ENCODE results near the gene CARF. TPM values are rescaled to one million over a fixed set of nuclear protein-coding genes. Genes with fewer than 3 reads are reported as not detected.
"Not testable (repeated sequence)": the region's sequence is repeated elsewhere in the genome, so short reads cannot be mapped to it uniquely, and the experiment has no call there.

CARF gene
- total RNA-seq, 1 donor from 2014 or later = 16.5 TPM

DNA sequence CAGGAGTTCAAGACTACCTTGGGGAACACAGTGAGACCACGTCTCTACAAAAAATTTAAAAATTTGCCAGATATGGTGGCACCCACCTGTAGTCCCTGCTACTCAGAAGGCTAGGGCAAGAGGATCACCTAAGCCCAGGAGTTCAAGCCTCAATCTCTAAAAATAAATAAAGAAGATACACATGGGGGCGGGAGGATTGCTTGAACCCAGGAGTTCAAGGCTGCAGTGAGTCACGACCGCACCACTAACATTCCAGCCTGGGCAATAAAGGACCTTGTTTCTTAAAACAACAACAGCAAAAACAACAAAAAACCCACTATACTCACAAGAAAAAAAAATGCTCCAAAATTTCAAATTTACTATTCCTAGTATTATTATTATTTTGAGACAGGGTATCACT, 30.5 kb upstream of the CARF start:
- DNase-seq (ENCODE audit: extremely low spot score in 2 of 2) = no peak
- intact Hi-C loops (cut with DNase I) = no loop called here
- H3K27me3 ChIP-seq = no peaks in the 10 kb centered on the region
- H3K9me3 ChIP-seq = no peaks in the 10 kb centered on the region
- no peak overlapping the region for H3K27ac ChIP-seq
- no peak overlapping the region for H3K4me3 ChIP-seq
- no peaks in the 10 kb centered on the region for H3K4me1 ChIP-seq
- H3K36me3 ChIP-seq = peaks cover 0 to 22% of the 10 kb centered on the region in 2 donors
- TF ChIP-seq POLR2AphosphoS5 (IDR thresholded peaks at IDR 0.05; ENCODE audit: insufficient read depth in 1 of 2, low read depth in 1 of 2) (no peak), POLR2A (IDR thresholded peaks at IDR 0.05) (no peak)
- TF ChIP-seq, protein P1, sequence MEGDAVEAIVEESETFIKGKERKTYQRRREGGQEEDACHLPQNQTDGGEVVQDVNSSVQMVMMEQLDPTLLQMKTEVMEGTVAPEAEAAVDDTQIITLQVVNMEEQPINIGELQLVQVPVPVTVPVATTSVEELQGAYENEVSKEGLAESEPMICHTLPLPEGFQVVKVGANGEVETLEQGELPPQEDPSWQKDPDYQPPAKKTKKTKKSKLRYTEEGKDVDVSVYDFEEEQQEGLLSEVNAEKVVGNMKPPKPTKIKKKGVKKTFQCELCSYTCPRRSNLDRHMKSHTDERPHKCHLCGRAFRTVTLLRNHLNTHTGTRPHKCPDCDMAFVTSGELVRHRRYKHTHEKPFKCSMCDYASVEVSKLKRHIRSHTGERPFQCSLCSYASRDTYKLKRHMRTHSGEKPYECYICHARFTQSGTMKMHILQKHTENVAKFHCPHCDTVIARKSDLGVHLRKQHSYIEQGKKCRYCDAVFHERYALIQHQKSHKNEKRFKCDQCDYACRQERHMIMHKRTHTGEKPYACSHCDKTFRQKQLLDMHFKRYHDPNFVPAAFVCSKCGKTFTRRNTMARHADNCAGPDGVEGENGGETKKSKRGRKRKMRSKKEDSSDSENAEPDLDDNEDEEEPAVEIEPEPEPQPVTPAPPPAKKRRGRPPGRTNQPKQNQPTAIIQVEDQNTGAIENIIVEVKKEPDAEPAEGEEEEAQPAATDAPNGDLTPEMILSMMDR (IDR thresholded peaks at IDR 0.05) = no peak

DNA sequence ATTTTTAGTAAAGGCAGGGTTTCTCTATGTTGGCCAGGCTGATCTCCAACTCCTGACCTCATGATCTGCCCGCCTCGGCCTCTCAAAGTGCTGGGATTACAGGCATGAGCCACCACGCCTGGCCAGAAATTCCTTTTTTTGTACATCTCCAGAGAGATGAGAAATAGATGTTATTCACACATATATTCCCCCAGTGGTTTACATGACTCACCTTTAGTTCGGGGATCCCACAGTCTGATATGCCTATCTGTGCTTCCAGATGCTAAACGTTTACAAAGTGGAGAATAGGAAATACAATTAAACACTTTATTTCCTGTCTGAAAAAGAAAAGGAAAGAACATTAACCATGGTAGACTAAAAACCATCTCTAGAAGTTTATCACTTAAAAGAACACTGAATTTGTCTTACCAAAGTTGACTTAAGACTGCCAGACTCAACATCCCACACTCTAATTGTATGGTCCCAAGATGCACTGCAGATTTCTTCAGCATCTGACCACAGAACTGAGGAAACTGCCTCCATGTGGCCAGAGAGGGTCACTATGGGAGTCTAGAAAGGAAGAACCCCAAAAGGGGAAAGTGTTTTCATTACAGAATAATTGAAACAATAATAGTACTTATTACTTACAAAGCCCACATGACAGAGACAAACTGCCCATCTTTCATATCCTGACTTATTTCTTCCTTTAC, 27.9 kb upstream of the CARF start:
- no peak for DNase-seq (ENCODE audit: extremely low spot score in 2 of 2)
- Histone ChIP-seq H3K36me3 (peaks cover 0 to 30% of the 10 kb centered on the region in 2 donors), H3K27me3 (no peaks in the 10 kb centered on the region), H3K27ac (no peak overlapping the region), H3K9me3 (no peaks in the 10 kb centered on the region), H3K4me3 (no peak overlapping the region), H3K4me1 (no peaks in the 10 kb centered on the region)
- no peak for TF ChIP-seq POLR2A (IDR thresholded peaks at IDR 0.05)
- intact Hi-C loops (cut with DNase I) = no loop called here

DNA sequence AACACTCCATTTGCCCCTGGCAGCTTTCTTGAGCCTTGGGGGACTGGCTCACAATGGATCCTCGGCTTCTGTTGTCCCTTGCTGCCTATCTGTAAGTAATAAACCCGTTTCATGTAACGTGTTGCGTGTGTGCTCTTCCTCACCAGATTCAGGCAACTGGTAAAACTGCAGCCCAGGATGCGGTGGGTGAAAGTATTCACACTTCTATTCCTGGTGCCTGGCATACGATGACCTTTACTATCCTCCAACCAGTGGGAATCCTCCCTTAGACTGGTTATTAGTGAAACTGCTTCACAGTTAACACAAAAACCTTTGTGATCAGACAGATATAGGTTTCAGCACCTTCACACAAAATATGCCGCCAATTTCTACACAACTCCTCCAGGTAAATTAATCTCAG, 26.9 kb upstream of the CARF start:
- Histone ChIP-seq H3K27me3 (no peaks in the 10 kb centered on the region), H3K9me3 (no peaks in the 10 kb centered on the region), H3K4me1 (no peaks in the 10 kb centered on the region), H3K36me3 (peaks cover 0 to 28% of the 10 kb centered on the region in 2 donors), H3K27ac (no peak overlapping the region), H3K4me3 (no peak overlapping the region)
- intact Hi-C loops (cut with DNase I) = no loop called here
- TF ChIP-seq POLR2A (IDR thresholded peaks at IDR 0.05) = no peak
- TF ChIP-seq, protein P1 (IDR thresholded peaks at IDR 0.05) = no peak
- no peak for TF ChIP-seq POLR2AphosphoS5 (IDR thresholded peaks at IDR 0.05; ENCODE audit: insufficient read depth in 1 of 2, low read depth in 1 of 2)
- DNase-seq (ENCODE audit: extremely low spot score in 2 of 2) = no peak

DNA sequence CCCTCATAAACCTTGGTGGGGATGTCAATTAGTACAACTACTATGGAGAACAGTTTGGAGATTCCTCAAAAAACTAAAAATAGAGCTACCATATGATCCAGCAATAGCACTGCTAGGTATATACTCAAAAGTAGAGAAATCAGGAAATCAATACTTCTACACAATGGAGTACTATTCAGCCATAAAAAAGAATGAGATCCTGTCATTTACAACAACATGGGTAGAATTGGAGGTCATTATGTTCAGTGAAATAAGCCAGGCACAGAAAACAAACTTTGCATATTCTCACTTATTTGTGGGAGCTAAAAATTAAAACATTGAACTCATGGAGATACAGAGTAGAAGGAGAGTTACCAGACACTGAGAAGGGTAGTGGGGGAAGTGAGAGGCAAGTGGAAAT, 6.6 kb upstream of the CARF start:
- DNase-seq (ENCODE audit: extremely low spot score in 2 of 2); H3K27ac ChIP-seq; H3K27me3 ChIP-seq; H3K36me3 ChIP-seq; H3K9me3 ChIP-seq; H3K4me3 ChIP-seq; intact Hi-C loops (cut with DNase I); H3K4me1 ChIP-seq: not testable (repeated sequence)

DNA sequence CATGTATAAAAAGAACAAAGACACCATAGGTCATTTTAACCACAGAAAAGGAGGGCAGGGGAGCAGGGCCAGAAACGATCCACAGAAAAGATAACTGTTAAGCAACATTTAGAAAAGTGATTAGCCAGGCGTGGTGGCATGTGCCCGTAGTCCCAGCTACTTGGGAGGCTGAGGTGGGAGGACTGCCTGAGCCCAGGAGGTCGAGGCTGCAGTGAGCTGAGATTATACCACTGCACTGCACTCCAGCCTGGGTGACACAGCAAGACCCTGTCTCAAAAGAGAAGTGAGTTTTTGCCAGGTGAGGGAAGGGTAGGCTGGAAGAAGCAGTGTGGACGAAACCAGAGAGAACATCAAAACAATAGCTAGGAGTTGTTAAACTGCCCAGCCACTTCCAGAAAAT, 3.9 kb upstream of the CARF start:
- TF ChIP-seq POLR2AphosphoS5 (IDR thresholded peaks at IDR 0.05; ENCODE audit: insufficient read depth in 1 of 2, low read depth in 1 of 2) = no peak
- no peak for TF ChIP-seq POLR2A (IDR thresholded peaks at IDR 0.05)
- TF ChIP-seq, protein P1 (IDR thresholded peaks at IDR 0.05) = no peak
- no peak overlapping the region for H3K4me3 ChIP-seq
- peaks cover 15% of the 10 kb centered on the region for H3K4me1 ChIP-seq
- H3K9me3 ChIP-seq = no peaks in the 10 kb centered on the region
- no peak for DNase-seq (ENCODE audit: extremely low spot score in 2 of 2)
- H3K36me3 ChIP-seq = no peaks in the 10 kb centered on the region
- H3K27me3 ChIP-seq = no peaks in the 10 kb centered on the region
- no peak overlapping the region for H3K27ac ChIP-seq
- intact Hi-C loops (cut with DNase I) = no loop called here

DNA sequence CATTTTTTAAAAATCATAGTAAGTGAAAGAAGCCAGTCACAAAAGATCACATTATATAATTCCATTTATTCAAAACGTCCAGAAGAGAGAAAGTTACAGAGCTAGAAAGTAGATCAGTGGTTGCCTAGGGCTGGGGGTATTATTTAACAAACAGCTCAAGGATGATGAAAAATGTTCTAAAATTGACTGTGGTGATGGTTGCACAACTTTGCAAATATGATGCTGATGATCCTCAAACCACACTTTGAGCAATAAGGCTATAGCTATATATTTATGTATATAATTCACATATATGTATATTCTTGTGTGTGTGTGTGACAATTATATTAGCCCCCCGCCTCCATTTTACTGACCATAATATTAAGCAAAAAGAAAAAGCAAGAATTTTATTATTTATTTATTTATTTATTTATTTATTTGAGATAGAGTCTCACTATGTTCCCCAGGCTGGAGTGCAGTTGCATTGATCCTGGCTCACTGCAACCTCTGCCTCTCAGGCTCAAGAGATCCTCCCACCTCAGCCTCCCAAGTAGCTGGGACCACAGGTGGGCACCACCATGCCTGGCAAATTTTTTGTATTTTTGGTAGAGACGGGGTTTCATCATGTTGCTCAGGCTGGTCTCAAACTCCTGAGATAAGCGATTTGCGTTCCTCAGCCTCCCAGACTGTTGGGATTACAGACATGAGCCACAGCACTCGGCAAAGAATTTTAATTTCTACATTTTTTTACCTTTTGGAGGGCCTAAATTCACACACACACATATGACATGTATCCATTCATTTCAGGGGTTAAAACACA, 2.5 kb upstream of the CARF start:
- Histone ChIP-seq H3K36me3 (no peaks in the 10 kb centered on the region), H3K4me3 (no peak overlapping the region), H3K9me3 (no peaks in the 10 kb centered on the region), H3K27ac (no peak overlapping the region), H3K27me3 (no peaks in the 10 kb centered on the region), H3K4me1 (peaks cover 21% of the 10 kb centered on the region)
- no peak for DNase-seq (ENCODE audit: extremely low spot score in 2 of 2)
- intact Hi-C loops (cut with DNase I) = no loop called here
- TF ChIP-seq POLR2AphosphoS5 (IDR thresholded peaks at IDR 0.05; ENCODE audit: insufficient read depth in 1 of 2, low read depth in 1 of 2) (no peak), POLR2A (IDR thresholded peaks at IDR 0.05) (no peak)
- TF ChIP-seq, protein P1 (IDR thresholded peaks at IDR 0.05) = no peak

DNA sequence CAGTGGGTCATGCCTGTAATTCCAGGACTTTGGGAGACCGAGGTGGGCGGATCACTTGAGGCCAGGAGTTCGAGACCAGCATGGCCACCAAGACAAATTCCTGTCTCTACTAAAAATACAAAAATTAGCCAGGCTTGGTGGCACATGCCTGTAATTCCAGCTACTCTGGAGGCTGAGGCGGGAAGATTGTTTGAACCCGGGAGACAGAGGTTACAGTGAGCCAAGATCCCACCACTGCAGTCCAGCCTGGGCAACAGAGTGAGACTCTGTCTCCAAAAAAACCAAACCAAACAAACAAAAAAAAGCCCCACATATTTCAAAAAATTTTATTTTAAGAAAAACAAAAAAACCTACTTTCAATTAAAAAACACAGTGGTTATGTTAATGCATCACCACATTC, 1.8 kb upstream of the CARF start:
- H3K4me1 ChIP-seq = peaks cover 21% of the 10 kb centered on the region
- H3K27ac ChIP-seq; intact Hi-C loops (cut with DNase I); H3K9me3 ChIP-seq; DNase-seq (ENCODE audit: extremely low spot score in 2 of 2); H3K27me3 ChIP-seq; H3K36me3 ChIP-seq: not testable (repeated sequence)
- H3K4me3 ChIP-seq = peak overlapping the region in 1 of 2 donors; percentile 69
